ENCODE data around the gene TARM1.

TARM1 gene

DNA sequence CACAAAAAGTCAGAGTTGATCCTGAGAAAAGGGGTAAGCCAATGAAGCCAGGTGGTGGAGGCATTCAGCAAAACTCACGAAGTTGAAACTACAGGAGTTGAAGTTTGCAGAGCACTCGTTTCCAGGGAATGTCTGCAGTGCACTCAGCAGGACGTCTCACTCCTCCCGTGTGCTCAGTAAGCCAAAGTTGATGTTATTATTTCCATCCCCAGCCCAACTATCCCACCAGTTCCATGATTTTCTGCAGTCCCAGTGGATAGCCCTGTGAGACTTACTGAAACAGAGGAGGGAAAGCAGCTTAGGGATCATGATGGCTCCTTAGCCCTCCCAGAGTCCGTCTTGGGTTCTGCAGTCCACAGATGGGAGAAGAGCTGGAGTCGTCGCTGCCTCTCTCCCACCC is at the start of gene TARM1:
Gene TARM1, minus strand, starts transcription at position 334 of the 400 bp plus-strand sequence. Its CDS starts 25 bp downstream, at position 309.
- intact Hi-C loops (cut with DNase I), result no loop called here
- DNase-seq, result no peak

- intact Hi-C loops (cut with DNase I), result no loop called here
- no peak for DNase-seq
Observed at GRCh38 chr19:54129617-54129996, 48.4 kb upstream of the TARM1 start.

GRCh38 chr19:54128796-54129616 is 47.8 kb upstream of the TARM1 start:
- no peak for DNase-seq
- intact Hi-C loops (cut with DNase I), result no loop called here

DNA sequence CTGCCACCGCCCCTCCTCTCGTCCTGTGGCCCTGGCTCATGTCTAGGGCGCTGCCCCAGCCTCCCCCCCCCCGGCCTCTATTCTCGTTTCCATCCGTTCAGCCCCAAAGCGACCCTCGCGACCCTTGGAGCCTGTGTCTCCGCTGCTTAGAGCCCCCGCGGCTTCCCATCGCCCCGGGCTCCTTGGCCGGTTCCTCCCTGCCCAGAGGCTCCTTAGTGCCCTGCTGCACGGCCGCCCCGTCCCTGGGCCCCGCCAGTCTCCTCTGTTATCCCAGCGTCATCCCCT is 47.2 kb upstream of the TARM1 start:
- intact Hi-C loops (cut with DNase I), result no loop called here
- no peak for DNase-seq

- intact Hi-C loops (cut with DNase I), result no loop called here
- no peak for DNase-seq
Observed at GRCh38 chr19:54127688-54128440, 46.7 kb upstream of the TARM1 start.

- intact Hi-C loops (cut with DNase I), result no loop called here
- no peak for DNase-seq
Observed at GRCh38 chr19:54125713-54126112, 44.5 kb upstream of the TARM1 start.

DNA sequence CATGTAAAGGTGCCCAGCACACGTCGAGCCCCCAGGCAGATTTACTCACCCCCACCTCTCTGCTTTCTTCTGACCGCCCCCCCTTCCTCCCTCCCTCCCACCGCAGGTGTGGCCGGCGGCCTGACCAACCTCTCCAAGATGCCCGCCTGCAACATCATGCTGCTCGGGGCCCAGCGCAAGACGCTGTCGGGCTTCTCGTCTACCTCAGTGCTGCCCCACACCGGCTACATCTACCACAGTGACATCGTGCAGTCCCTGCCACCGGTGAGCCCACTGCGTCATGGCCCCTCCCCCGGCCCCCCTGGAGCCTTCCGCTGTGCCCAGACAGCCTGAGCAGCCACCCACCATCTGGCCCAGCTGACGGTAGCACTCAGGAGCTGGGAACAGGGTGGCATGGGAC is 43.2 kb upstream of the TARM1 start:
- intact Hi-C loops (cut with DNase I), result no loop called here
- DNase-seq, result no peak

DNA sequence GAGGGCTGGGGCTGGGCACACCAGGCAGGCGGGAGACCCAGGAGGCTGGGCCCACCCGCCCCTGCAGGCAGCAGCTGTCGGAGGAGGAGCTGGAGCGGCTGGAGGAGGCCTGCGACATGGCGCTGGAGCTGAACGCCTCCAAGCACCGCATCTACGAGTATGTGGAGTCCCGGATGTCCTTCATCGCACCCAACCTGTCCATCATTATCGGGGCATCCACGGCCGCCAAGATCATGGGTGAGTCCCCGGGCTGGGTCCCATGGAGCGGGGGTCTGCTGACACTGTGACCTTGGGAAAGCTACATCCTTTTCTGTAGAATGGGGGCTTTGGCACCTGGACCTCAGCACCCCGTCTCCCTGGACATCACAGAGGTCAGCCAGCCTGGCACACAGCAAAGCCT is 42.5 kb upstream of the TARM1 start:
- intact Hi-C loops (cut with DNase I), result no loop called here
- DNase-seq, result no peak

GRCh38 chr19:54121259-54121658 is 40.1 kb upstream of the TARM1 start:
- DNase-seq, result no peak
- intact Hi-C loops (cut with DNase I), result no loop called here

DNA sequence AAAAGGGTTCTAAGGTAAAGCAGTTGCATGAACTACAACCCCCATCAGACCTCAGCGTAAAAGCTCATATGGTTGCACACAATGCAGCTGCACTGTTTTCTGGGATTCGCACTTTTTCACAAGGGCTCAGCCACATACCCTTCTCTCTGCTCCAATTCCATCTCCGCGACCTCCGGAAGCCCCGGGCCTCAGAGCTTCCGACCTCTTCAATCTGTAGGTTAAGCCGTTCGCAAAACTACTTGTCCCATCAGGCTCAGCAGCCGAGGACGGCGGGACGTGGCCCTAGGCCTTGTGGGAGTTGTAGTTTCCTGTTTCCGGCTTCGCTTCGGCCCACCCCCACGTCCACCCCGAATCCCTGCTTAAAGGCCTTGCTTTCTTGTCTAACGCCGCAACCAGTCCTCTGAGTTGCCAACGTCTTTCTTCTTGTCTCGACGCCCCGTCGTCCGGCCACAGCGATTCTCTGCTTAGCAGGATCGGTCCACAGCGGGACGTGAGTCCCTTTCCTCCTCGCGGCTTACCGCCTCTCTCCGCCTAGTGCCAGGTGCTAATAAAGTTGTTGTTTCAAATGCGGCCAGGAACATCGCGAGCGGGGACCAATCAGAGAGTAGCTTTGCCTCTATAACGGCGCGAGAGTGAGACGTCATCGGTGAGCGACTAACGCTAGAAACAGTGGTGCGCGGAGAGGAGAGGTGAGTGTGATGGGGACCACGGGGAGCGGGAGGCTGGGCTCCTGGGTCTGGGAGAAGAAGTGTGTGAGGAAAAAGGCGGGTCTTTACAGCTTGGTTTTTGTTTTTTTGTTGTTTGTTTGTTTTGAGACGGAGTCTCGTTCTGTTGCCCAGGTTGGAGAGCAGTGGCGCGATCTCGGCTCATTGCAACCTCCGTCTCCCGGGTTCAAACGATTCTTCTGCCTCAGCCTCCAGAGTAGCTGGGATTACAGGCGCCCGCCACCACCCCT is 34.2 kb upstream of the TARM1 start, which contains the start of the genes PRPF31 and TFPT:
Gene PRPF31, plus strand, starts transcription at position 646 of the 955 bp plus-strand sequence. CDS start 2,525 bp downstream, outside the sequence.
Gene TFPT, minus strand, starts transcription at position 549 of the 955 bp plus-strand sequence. Its CDS starts 388 bp downstream, at position 161.
- DNase-seq, result peak; percentile 90 to 99 (median 96)
- intact Hi-C loops (cut with DNase I), result loop anchor here (1.0 kb wide), 1 partner anchor 13 kb away; the partner anchor contains the start of gene NDUFA3

GRCh38 chr19:54114340-54115108 is 33.4 kb upstream of the TARM1 start:
- intact Hi-C loops (cut with DNase I), result loop anchor here (1.0 kb wide), 1 partner anchor 12 kb away; the partner anchor contains the start of gene NDUFA3
- peak in 40 of 42 donors; percentile 20 to 76 (median 52) for DNase-seq

- intact Hi-C loops (cut with DNase I), result no loop called here
- DNase-seq, result peak in 2 of 42 donors; percentile 25 to 33
Observed at GRCh38 chr19:54109651-54110050, 28.5 kb upstream of the TARM1 start.

DNA sequence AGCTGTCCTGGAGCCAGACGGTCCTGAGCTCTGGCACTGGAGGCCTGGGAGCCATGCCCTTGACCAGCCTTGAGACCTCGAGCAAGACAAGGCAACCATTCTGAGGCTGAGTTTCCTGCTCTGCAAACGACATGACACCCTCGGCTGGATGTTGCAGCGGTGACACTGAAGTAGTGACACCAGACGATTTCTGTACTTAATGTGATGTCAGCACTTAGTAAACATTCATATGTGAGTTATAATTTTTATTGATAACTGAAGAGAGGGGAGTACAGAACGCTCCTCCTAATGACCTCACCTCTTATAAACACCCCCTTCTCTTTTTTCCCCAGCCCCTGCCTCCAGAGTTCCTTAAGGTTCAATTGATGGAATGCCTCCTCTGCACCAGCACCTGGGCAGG is 27.3 kb upstream of the TARM1 start:
- DNase-seq, result no peak
- intact Hi-C loops (cut with DNase I), result no loop called here

DNA sequence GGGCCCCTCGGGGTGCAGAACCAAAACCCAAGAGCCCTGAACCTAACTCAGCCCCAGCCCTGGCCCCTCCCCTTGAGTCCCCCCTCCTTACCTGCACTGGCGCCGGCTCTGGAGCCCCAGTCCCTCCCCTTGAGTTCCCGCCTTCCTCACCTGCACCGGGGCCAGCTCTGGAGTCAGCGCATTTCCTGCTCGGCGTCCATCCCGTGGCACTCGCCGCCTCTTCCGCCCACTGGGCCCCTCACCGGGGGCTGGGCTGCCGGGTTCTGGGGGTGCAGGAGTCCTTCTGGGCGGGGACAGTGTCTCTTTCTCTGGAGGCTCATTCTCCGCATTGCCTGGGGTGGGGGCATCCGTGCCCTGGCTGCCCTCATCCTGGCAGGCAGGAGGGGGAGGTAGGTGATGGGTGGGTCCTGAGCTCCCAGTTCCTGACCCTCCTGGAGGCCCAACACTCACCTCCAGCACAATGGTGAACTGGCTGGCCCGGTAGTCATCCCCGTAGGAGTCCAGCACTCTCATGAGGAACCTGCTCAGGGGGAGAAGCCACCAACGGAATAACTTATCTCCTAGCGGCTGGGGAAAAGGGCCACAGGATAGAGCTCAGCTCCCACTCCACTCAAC is 26.8 kb upstream of the TARM1 start:
- intact Hi-C loops (cut with DNase I), result no loop called here
- DNase-seq, result no peak

- intact Hi-C loops (cut with DNase I), result no loop called here
- peak in 2 of 42 donors; percentile 9 to 17 for DNase-seq
Observed at GRCh38 chr19:54106716-54107115, 25.6 kb upstream of the TARM1 start.

- DNase-seq, result peak in 1 of 42 donors; percentile 6
- intact Hi-C loops (cut with DNase I), result no loop called here
Observed at GRCh38 chr19:54105796-54106195, 24.6 kb upstream of the TARM1 start.

GRCh38 chr19:54104998-54105715 is 24.0 kb upstream of the TARM1 start:
- intact Hi-C loops (cut with DNase I), result no loop called here
- DNase-seq, result peak in 2 of 42 donors; percentile 21 to 22

Measured in head of caudate nucleus (tissue), 42 donors.